Pons (tissue), 1 donor: ENCODE results near the gene VCY1B.
"Not testable (repeated sequence)": the region's sequence is repeated elsewhere in the genome, so short reads cannot be mapped to it uniquely, and the experiment has no call there.

Source experiments
- DNase-seq: peaks from one replicate; pipeline ENCODE4 v3.0.0-alpha.2; 2016; ENCODE audit warnings: low spot score

The VCY1B gene

DNA sequence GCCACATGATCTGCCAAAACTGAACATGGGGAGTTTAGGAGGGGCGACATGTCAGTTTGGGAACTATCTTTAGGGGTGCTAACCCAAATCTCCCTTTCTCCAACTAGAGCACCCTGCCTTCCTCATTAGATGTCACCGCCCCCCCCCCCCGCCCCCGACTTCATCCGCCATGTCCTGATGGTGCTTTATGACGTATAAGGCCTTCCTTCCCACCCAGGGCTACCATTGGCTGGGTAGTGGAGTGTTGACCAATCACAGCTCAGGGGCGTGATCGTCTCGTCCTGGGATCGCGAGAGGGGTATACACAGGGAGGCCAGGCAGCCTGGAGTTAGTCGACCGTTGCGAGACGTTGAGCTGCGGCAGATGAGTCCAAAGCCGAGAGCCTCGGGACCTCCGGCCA lies at the start of gene VCY1B:
TSS of gene VCY1B (plus strand) at position 301 of the 400 bp plus-strand sequence. CDS start at position 364, 63 bp downstream.
- DNase-seq: not testable (repeated sequence)

- not testable (repeated sequence) for DNase-seq
These were observed 44.1 kb upstream of the VCY1B start for GRCh38 chrY:14011916-14012315.

- DNase-seq: not testable (repeated sequence)
These were observed 25.6 kb upstream of the VCY1B start for GRCh38 chrY:14030395-14030794.

DNA sequence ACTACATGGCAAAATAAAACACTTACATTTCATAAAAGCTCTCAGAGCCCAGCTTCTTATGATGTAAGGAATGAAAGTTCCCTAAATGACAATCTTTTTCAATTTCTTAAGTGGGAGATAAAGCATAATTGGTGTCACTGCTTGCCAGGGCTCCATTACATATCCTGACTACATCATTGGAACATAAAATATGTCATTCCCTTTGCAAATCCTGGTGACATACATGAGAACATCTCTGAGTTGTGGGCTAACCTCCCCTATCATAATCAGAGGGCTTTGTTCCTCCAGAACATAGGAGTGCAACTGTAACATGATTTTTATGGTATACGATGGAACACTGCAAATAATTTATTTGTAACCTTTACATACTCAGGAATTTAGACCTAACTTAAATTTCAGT lies 29.9 kb downstream of the VCY1B start:
- DNase-seq: no peak
